Measurements from ENCODE around the gene CTDP1.

DNA sequence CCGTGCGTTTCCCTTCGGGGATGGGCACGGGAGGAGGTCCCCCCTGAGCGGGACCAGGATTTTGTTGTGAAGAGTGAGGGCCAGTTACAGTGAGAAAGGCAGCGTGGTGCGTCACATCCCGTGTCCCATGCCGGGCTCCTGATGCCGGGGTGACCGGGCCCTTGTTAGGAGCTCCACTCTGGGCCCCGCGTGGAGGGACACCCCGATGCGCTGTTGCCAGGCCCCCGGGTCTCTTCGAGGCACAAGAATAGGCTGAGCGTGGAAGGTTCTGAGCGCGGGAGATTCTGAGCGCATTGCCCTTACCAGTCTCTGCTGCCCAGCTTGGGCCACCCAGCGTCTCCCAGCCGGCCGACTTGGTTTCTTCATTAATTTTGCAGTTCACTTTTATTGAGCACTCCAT is 17.6 kb downstream of the CTDP1 start:
- TF ChIP-seq ISL1 (CRISPR knock-in tag; IDR thresholded peaks at IDR 0.05) (no peak), TCF4 (CRISPR knock-in tag; IDR thresholded peaks at IDR 0.05; ENCODE audit: borderline replicate concordance) (no peak), ARNTL (CRISPR knock-in tag; IDR thresholded peaks at IDR 0.05; ENCODE audit: borderline replicate concordance, low read depth) (no peak), POU6F1 (CRISPR knock-in tag; IDR thresholded peaks at IDR 0.05; ENCODE audit: borderline replicate concordance, low read depth) (no peak), ZFP30 (CRISPR knock-in tag; IDR thresholded peaks at IDR 0.05) (no peak), ZFP3 (CRISPR knock-in tag; IDR thresholded peaks at IDR 0.05) (no peak), OSR1 (CRISPR knock-in tag; IDR thresholded peaks at IDR 0.05) (no peak), TOX (CRISPR knock-in tag; IDR thresholded peaks at IDR 0.05; ENCODE audit: borderline replicate concordance) (no peak), SNAI2 (CRISPR knock-in tag; IDR thresholded peaks at IDR 0.05) (no peak), RARB (CRISPR knock-in tag; IDR thresholded peaks at IDR 0.05) (no peak), ZNF565 (CRISPR knock-in tag; conservative IDR thresholded peaks at IDR 0.05; ENCODE audit: low read depth) (no peak), PPARA (CRISPR knock-in tag; IDR thresholded peaks at IDR 0.05; ENCODE audit: borderline replicate concordance) (no peak)
- TF ChIP-seq, protein P1, sequence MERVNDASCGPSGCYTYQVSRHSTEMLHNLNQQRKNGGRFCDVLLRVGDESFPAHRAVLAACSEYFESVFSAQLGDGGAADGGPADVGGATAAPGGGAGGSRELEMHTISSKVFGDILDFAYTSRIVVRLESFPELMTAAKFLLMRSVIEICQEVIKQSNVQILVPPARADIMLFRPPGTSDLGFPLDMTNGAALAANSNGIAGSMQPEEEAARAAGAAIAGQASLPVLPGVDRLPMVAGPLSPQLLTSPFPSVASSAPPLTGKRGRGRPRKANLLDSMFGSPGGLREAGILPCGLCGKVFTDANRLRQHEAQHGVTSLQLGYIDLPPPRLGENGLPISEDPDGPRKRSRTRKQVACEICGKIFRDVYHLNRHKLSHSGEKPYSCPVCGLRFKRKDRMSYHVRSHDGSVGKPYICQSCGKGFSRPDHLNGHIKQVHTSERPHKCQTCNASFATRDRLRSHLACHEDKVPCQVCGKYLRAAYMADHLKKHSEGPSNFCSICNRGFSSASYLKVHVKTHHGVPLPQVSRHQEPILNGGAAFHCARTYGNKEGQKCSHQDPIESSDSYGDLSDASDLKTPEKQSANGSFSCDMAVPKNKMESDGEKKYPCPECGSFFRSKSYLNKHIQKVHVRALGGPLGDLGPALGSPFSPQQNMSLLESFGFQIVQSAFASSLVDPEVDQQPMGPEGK (CRISPR knock-in tag; IDR thresholded peaks at IDR 0.05; ENCODE audit: borderline replicate concordance) = no peak
- TF ChIP-seq, protein P2, sequence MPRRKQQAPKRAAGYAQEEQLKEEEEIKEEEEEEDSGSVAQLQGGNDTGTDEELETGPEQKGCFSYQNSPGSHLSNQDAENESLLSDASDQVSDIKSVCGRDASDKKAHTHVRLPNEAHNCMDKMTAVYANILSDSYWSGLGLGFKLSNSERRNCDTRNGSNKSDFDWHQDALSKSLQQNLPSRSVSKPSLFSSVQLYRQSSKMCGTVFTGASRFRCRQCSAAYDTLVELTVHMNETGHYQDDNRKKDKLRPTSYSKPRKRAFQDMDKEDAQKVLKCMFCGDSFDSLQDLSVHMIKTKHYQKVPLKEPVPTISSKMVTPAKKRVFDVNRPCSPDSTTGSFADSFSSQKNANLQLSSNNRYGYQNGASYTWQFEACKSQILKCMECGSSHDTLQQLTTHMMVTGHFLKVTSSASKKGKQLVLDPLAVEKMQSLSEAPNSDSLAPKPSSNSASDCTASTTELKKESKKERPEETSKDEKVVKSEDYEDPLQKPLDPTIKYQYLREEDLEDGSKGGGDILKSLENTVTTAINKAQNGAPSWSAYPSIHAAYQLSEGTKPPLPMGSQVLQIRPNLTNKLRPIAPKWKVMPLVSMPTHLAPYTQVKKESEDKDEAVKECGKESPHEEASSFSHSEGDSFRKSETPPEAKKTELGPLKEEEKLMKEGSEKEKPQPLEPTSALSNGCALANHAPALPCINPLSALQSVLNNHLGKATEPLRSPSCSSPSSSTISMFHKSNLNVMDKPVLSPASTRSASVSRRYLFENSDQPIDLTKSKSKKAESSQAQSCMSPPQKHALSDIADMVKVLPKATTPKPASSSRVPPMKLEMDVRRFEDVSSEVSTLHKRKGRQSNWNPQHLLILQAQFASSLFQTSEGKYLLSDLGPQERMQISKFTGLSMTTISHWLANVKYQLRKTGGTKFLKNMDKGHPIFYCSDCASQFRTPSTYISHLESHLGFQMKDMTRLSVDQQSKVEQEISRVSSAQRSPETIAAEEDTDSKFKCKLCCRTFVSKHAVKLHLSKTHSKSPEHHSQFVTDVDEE (CRISPR knock-in tag; IDR thresholded peaks at IDR 0.05) = no peak
